H9 (cell line): ENCODE data around the gene AVEN. TPM values are rescaled to one million over a fixed set of nuclear protein-coding genes. Genes with fewer than 3 reads are reported as not detected.
"Not testable (repeated sequence)": the region's sequence is repeated elsewhere in the genome, so short reads cannot be mapped to it uniquely, and the experiment has no call there.

Experiments used
- DNase-seq: peaks from one replicate; pipeline ENCODE4 v3.0.0-alpha.2; 2017
- H2AFZ ChIP-seq: one replicate; pipeline ENCODE4 v1.6.1; 2013; ENCODE audit warnings: mild to moderate bottlenecking, low read length, control low read depth, moderate library complexity
- H2AK5ac ChIP-seq: 2 replicates; pipeline ENCODE4 v1.6.1; 2013; ENCODE audit warnings: low read length, control low read depth, mixed read lengths; ENCODE audit not compliant: insufficient read length
- H2BK120ac ChIP-seq: one replicate; pipeline ENCODE4 v1.6.1; 2013; ENCODE audit warnings: low read depth, mild to moderate bottlenecking, low read length, control low read depth, inconsistent platforms; ENCODE audit not compliant: poor library complexity, severe bottlenecking
- H2BK12ac ChIP-seq: 2 replicates; pipeline ENCODE4 v1.6.1; 2013; ENCODE audit warnings: low read length, control low read depth, mixed read lengths, low read depth; ENCODE audit not compliant: insufficient read length
- H2BK15ac ChIP-seq: 2 replicates; pipeline ENCODE4 v1.6.1; 2013; ENCODE audit warnings: low read depth, low read length, control low read depth
- H2BK20ac ChIP-seq: one replicate; pipeline ENCODE4 v1.6.1; 2013; ENCODE audit warnings: low read depth, mild to moderate bottlenecking, low read length, control low read depth, inconsistent platforms; ENCODE audit not compliant: poor library complexity, severe bottlenecking
- H2BK5ac ChIP-seq: 2 replicates; pipeline ENCODE4 v1.6.1; 2013; ENCODE audit warnings: low read length, control low read depth, mixed read lengths; ENCODE audit not compliant: insufficient read length
- H3K14ac ChIP-seq: 2 replicates; pipeline ENCODE4 v1.6.1; 2013; ENCODE audit warnings: low read length, control low read depth; ENCODE audit not compliant: insufficient read depth
- H3K18ac ChIP-seq: 2 replicates; pipeline ENCODE4 v1.6.1; 2013; ENCODE audit warnings: low read depth, mild to moderate bottlenecking, mixed read lengths, low read length, control low read depth; ENCODE audit not compliant: insufficient read length
- H3K23ac ChIP-seq: 2 replicates; pipeline ENCODE4 v1.6.1; 2013; ENCODE audit warnings: low read length, control low read depth, mixed read lengths, low read depth; ENCODE audit not compliant: insufficient read length
- H3K23me2 ChIP-seq: 2 replicates; pipeline ENCODE4 v1.6.1; 2013; ENCODE audit warnings: low read depth, mild to moderate bottlenecking, mixed read lengths, low read length, control low read depth; ENCODE audit not compliant: insufficient read length, poor library complexity, severe bottlenecking
- H3K27ac ChIP-seq: 2 replicates; pipeline ENCODE4 v1.5.1; 2013; ENCODE audit warnings: low read length, control low read depth, mixed read lengths, low read depth; ENCODE audit not compliant: insufficient read length
- H3K27me3 ChIP-seq: 2 replicates; pipeline ENCODE4 v1.6.1; 2013; ENCODE audit warnings: low read length, control low read depth, inconsistent platforms; ENCODE audit not compliant: insufficient read depth
- H3K4ac ChIP-seq: 2 replicates; pipeline ENCODE4 v1.6.1; 2013; ENCODE audit warnings: low read depth, mild to moderate bottlenecking, control low read depth, inconsistent platforms, low read length, moderate library complexity
- H3K4me1 ChIP-seq: 2 replicates; pipeline ENCODE4 v1.6.1; 2013; ENCODE audit warnings: low read length, control low read depth, inconsistent platforms; ENCODE audit not compliant: insufficient read depth
- H3K4me2 ChIP-seq: 2 replicates; pipeline ENCODE4 v1.6.1; 2013; ENCODE audit warnings: low read length, control low read depth, mixed read lengths; ENCODE audit not compliant: insufficient read length, insufficient read depth
- H3K56ac ChIP-seq: 2 replicates; pipeline ENCODE4 v1.6.1; 2013; ENCODE audit warnings: low read depth, mild to moderate bottlenecking, mixed read lengths, low read length, control low read depth; ENCODE audit not compliant: insufficient read length
- H3K79me1 ChIP-seq: 2 replicates; pipeline ENCODE4 v1.6.1; 2013; ENCODE audit warnings: low read depth, mild to moderate bottlenecking, moderate library complexity, low read length, control low read depth, inconsistent platforms; ENCODE audit not compliant: insufficient read depth, poor library complexity, severe bottlenecking
- H3K79me2 ChIP-seq: 2 replicates; pipeline ENCODE4 v1.6.1; 2013; ENCODE audit warnings: low read length, control low read depth, inconsistent platforms; ENCODE audit not compliant: insufficient read depth
- H3K9ac ChIP-seq: 2 replicates; pipeline ENCODE4 v1.6.1; 2013; ENCODE audit warnings: low read length, control low read depth, mixed read lengths; ENCODE audit not compliant: insufficient read length; ENCODE audit errors: extremely low read depth
- H3K9me3 ChIP-seq: one replicate; pipeline ENCODE4 v1.6.1; 2013; ENCODE audit warnings: low read depth, low read length, inconsistent platforms; ENCODE audit not compliant: control insufficient read depth
- H3T11ph ChIP-seq: one replicate; pipeline ENCODE4 v1.6.1; 2013; ENCODE audit warnings: mild to moderate bottlenecking, low read length, control low read depth, inconsistent platforms
- H4K20me1 ChIP-seq: one replicate; pipeline ENCODE4 v1.6.1; 2013; ENCODE audit not compliant: control insufficient read depth, insufficient read length, insufficient read depth
- H4K5ac ChIP-seq: 2 replicates; pipeline ENCODE4 v1.6.1; 2013; ENCODE audit warnings: low read depth, mild to moderate bottlenecking, mixed read lengths, low read length, control low read depth; ENCODE audit not compliant: insufficient read length
- H4K8ac ChIP-seq: replicated peaks from 2 replicates; pipeline ENCODE4 v1.6.1; 2013; ENCODE audit warnings: low read length, control low read depth, mixed read lengths, low read depth; ENCODE audit not compliant: insufficient read length
- H4K91ac ChIP-seq: 2 replicates; pipeline ENCODE4 v1.6.1; 2013; ENCODE audit warnings: low read depth, mild to moderate bottlenecking, moderate library complexity, mixed read lengths, low read length, control low read depth; ENCODE audit not compliant: insufficient read length
- H3K27ac Mint-ChIP-seq, 3 experiments: 2 replicates in 2 of 3; 3 replicates in 1 of 3; pipeline ENCODE4 v1.8.0; 2020 to 2021; ENCODE audit warnings: mixed read lengths in 3 of 3, mild to moderate bottlenecking in 1 of 3, moderate library complexity in 1 of 3
- H3K27me3 Mint-ChIP-seq: 2 replicates; pipeline ENCODE4 v1.8.0; 2021; ENCODE audit warnings: low read depth, mild to moderate bottlenecking, moderate library complexity, mixed read lengths
- H3K36me3 Mint-ChIP-seq, 3 experiments: 2 replicates in 2 of 3; 3 replicates in 1 of 3; pipeline ENCODE4 v1.8.0; 2020 to 2021; ENCODE audit warnings: low read depth in 3 of 3, mixed read lengths in 3 of 3; ENCODE audit not compliant: insufficient read depth in 1 of 3
- H3K4me1 Mint-ChIP-seq, 2 experiments: 2 replicates each; pipeline ENCODE4 v1.8.0; 2020; ENCODE audit warnings: mixed read lengths in 2 of 2
- H3K4me3 Mint-ChIP-seq, 2 experiments: 2 replicates in 1 of 2; 3 replicates in 1 of 2; pipeline ENCODE4 v1.8.0; 2020 to 2021; ENCODE audit warnings: mild to moderate bottlenecking in 2 of 2, mixed read lengths in 2 of 2, moderate library complexity in 1 of 2
- H3K9me3 Mint-ChIP-seq, 2 experiments: 2 replicates in 1 of 2; 3 replicates in 1 of 2; pipeline ENCODE4 v1.8.0; 2020; ENCODE audit warnings: mild to moderate bottlenecking in 2 of 2, mixed read lengths in 2 of 2, moderate library complexity in 1 of 2
- WGBS: extraction: QIAGEN DNeasy Blood & Tissue Kit; methylation state at CpG from one replicate; pipeline ENCODE4 v1.1.7; 2013; ENCODE audit warnings: missing lambda C conversion rate, low lambda C conversion rate, mixed read lengths; ENCODE audit not compliant: insufficient read length; ENCODE audit errors: extremely low coverage; 5-methylcytosine and 5-hydroxymethylcytosine counted together
- total RNA-seq: library from RNA; stranded (reverse); gene quantifications from 2 replicates; pipeline ENCODE4 v1.2.1, GENCODE V29; 2021
- TF ChIP-seq, protein P1 (sequence below): fragments of 200-600 bp; sonication (generic); conservative IDR thresholded peaks from 3 replicates; pipeline ENCODE4 v1.8.0; 2021; ENCODE audit warnings: antibody characterized with exemption, mild to moderate bottlenecking

Gene AVEN
- total RNA-seq, 1 experiment from 2014 or later: 16.1 TPM

DNA sequence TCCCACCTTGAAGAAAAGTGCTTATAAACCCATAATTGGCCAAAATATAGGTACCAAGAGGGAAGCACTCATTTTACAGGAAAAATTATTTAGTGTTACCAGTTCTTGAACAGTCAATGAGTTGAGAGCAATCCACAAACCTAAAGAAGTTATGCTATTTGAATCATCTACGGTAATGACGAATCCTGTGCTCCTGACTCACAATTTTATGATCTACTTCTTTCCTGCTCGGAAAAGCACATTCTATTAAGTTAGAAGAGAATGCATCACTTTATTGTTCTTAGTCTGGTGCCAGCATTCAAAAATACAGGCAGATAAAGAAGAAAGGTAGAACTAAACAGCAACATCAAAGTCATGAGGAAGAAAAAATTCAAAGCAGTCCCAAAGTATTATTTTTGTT lies 37.5 kb downstream of the AVEN start:
- TF ChIP-seq, protein P1, sequence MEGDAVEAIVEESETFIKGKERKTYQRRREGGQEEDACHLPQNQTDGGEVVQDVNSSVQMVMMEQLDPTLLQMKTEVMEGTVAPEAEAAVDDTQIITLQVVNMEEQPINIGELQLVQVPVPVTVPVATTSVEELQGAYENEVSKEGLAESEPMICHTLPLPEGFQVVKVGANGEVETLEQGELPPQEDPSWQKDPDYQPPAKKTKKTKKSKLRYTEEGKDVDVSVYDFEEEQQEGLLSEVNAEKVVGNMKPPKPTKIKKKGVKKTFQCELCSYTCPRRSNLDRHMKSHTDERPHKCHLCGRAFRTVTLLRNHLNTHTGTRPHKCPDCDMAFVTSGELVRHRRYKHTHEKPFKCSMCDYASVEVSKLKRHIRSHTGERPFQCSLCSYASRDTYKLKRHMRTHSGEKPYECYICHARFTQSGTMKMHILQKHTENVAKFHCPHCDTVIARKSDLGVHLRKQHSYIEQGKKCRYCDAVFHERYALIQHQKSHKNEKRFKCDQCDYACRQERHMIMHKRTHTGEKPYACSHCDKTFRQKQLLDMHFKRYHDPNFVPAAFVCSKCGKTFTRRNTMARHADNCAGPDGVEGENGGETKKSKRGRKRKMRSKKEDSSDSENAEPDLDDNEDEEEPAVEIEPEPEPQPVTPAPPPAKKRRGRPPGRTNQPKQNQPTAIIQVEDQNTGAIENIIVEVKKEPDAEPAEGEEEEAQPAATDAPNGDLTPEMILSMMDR: no peak
- Mint-ChIP-seq H3K4me3 (no peak overlapping the region), H3K36me3 (peaks cover 0 to 3% (median 0%) of the 10 kb centered on the region in 3 experiments; a peak in 1 of 7 replicates), H3K27ac (no peak overlapping the region), H3K9me3 (no peaks in the 10 kb centered on the region), H3K27me3 (no peaks in the 10 kb centered on the region), H3K4me1 (peaks cover 4% of the 10 kb centered on the region in 2 experiments)
- Histone ChIP-seq H4K5ac (no peak overlapping the region), H3T11ph (no peak overlapping the region), H3K14ac (no peak overlapping the region), H3K79me1 (no peaks in the 10 kb centered on the region), H3K4ac (no peak overlapping the region), H3K79me2 (no peaks in the 10 kb centered on the region), H3K4me2 (no peak overlapping the region), H3K4me1 (no peaks in the 10 kb centered on the region), H2AFZ (no peak overlapping the region), H2BK12ac (no peak overlapping the region), H2BK5ac (no peak overlapping the region), H4K91ac (no peak overlapping the region), H4K20me1 (no peaks in the 10 kb centered on the region), H3K18ac (no peak overlapping the region), H2AK5ac (no peak overlapping the region), H2BK15ac (no peak overlapping the region), H3K9me3 (no peaks in the 10 kb centered on the region), H3K9ac (no peak overlapping the region), H2BK20ac (no peak overlapping the region), H3K27me3 (no peaks in the 10 kb centered on the region), H3K27ac (no peak overlapping the region), H3K23me2 (no peaks in the 10 kb centered on the region), H4K8ac (no peak overlapping the region), H3K56ac (no peak overlapping the region), H2BK120ac (no peak overlapping the region), H3K23ac (no peak overlapping the region)
- no peak for DNase-seq
- whole genome bisulfite sequencing: no CpG with 5 or more reads among the region's 3 CpGs

DNA sequence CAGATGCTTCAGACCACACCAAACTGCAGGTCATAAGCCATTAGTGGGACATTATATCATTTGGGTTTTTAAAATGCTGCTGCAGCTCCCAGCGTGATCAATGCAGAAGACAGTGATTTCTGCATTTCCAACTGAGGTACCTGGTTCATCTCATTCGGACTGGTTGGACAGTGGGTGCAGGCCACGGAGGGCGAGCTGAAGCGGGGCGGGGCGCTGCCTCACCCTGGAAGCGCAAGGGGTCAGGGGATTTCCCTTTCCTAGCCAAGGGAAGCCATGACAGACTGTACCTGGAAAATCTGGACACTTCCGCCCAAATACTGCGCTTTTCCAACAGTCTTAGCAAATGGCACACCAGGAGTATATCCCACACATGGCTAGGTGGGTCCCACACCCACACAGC lies 43.3 kb downstream of the AVEN start:
- H3K36me3 Mint-ChIP-seq, H3K9me3 ChIP-seq, H4K5ac ChIP-seq, H2BK12ac ChIP-seq, H2AFZ ChIP-seq, H2BK5ac ChIP-seq, H3K4me1 ChIP-seq, H3K9me3 Mint-ChIP-seq, H2BK20ac ChIP-seq, H4K20me1 ChIP-seq, H2AK5ac ChIP-seq, H4K91ac ChIP-seq, H3K56ac ChIP-seq, H3K27ac ChIP-seq, H4K8ac ChIP-seq, H3K27me3 ChIP-seq, H3K79me1 ChIP-seq, H3K18ac ChIP-seq, H2BK120ac ChIP-seq, H3K9ac ChIP-seq, H3K4ac ChIP-seq, H3K27me3 Mint-ChIP-seq, H3K14ac ChIP-seq, DNase-seq, H3K4me2 ChIP-seq, H3K79me2 ChIP-seq, H3K27ac Mint-ChIP-seq, H3T11ph ChIP-seq, H3K23ac ChIP-seq, H3K4me3 Mint-ChIP-seq, H3K23me2 ChIP-seq, H2BK15ac ChIP-seq, H3K4me1 Mint-ChIP-seq: not testable (repeated sequence)
- WGBS: no CpG with 5 or more reads among the region's 10 CpGs
